Upper lobe of left lung (tissue), 6 donors: Measurements from ENCODE around the gene TMEM178A. TPM values are rescaled to one million over a fixed set of nuclear protein-coding genes. Genes with fewer than 3 reads are reported as not detected.

Experiments used
- ATAC-seq, 2 donors: fragments of 200-7000 bp; cut with Tn5 transposase; one replicate each; pipeline ENCODE4 v1.9.1; 2022; ENCODE audit warnings: mild to moderate bottlenecking in 2 of 2, moderate library complexity in 2 of 2; ENCODE audit not compliant: low FRiP score in 2 of 2
- DNase-seq, 2 donors: peaks; one replicate each; pipeline ENCODE4 v3.0.0-alpha.2; 2019 to 2020
- H3K27ac ChIP-seq, 4 donors: fragments of 200-600 bp; sonication (generic); one replicate each; pipeline ENCODE4 v1.5.1; 2016 to 2019
- H3K27me3 ChIP-seq, 4 donors: fragments of 200-600 bp; sonication (generic); one replicate each; pipeline ENCODE4 v1.5.1; 2017 to 2019
- H3K36me3 ChIP-seq, 4 donors: fragments of 200-600 bp; sonication (generic); one replicate each; pipeline ENCODE4 v1.5.1; 2016 to 2019
- H3K4me1 ChIP-seq, 4 donors: fragments of 200-600 bp; sonication (generic); one replicate each; pipeline ENCODE4 v1.5.1; 2018 to 2019
- H3K4me3 ChIP-seq, 4 donors: fragments of 200-600 bp; sonication (generic); one replicate each; pipeline ENCODE4 v1.5.1; 2017 to 2019; ENCODE audit warnings: mild to moderate bottlenecking in 2 of 4, moderate library complexity in 1 of 4
- H3K9me3 ChIP-seq, 4 donors: fragments of 200-600 bp; sonication (generic); one replicate each; pipeline ENCODE4 v1.5.1; 2018 to 2019
- EP300 ChIP-seq, 4 donors: sonication (generic); formaldehyde crosslinking; IDR thresholded peaks; one replicate each; pipeline ENCODE4 v1.5.1; 2017; ENCODE audit warnings: antibody characterized with exemption in 4 of 4, control low read depth in 2 of 4
- POLR2A ChIP-seq, 4 donors: fragments of 450-650 bp; IDR thresholded peaks; one replicate each; pipeline ENCODE4 v1.5.1; 2016 to 2017; ENCODE audit warnings: antibody characterized with exemption in 4 of 4, mild to moderate bottlenecking in 2 of 4
- POLR2AphosphoS5 ChIP-seq, 2 donors: sonication (generic); formaldehyde crosslinking; IDR thresholded peaks; one replicate each; pipeline ENCODE4 v1.5.1; 2017; ENCODE audit warnings: antibody characterized with exemption in 2 of 2
- WGBS, 2 donors: methylation state at CpG; one replicate each; pipeline ENCODE4 v1.1.5; 2017 to 2018; 5-methylcytosine and 5-hydroxymethylcytosine counted together
- total RNA-seq, 6 donors: library from RNA; depleted of rRNA in 4 of 6; stranded (reverse); fragments of >200 nt in 4 of 6; gene quantifications; one replicate each; pipeline versions ENCODE4 v1.1.0 to v1.2.1, GENCODE V29; 2016 to 2021
- TF ChIP-seq, protein P1 (sequence below), 6 experiments: fragments of 450-650 bp in 4 of 6; fragments of 200-600 bp in 2 of 6; sonication (generic) in 2 of 6; IDR thresholded peaks; one replicate each; pipeline ENCODE4 v1.5.1; 2016 to 2019; ENCODE audit warnings: antibody characterized with exemption in 6 of 6
- donor health status: DM: no; HTN: no; CAD: no; lungs with moderate emphysema.
- donor health status: DM: no; HTN: yes; CAD: no; lungs with severe emphysema.

TMEM178A gene
- total RNA-seq, 6 donors from 2014 or later: 1.7 to 10.5 (median 4.7) TPM

DNA sequence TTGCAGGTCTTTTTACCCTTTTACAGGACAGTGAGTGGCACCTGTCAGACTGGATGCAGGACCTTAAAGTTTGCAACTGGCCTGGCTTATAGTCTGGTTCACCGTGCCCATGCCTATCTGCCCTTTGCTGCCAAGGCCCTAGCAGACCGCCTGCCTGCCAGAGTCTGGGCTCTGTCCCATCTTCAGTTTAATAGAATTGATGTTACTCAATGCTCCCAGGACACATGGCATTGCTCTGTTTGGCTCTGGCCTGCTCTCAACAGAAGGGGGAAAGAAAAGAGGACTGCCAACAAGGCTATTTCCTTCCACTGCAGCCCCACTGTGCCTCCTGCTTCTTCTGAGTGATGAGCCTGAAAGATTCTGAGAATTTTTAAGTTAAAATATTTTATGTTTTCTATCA, 25.6 kb upstream of the TMEM178A start:
- Histone ChIP-seq H3K4me3 (no peak overlapping the region), H3K27me3 (no peaks in the 10 kb centered on the region), H3K36me3 (no peaks in the 10 kb centered on the region), H3K27ac (no peak overlapping the region), H3K4me1 (peaks cover 0 to 4% (median 2%) of the 10 kb centered on the region in 4 donors), H3K9me3 (no peaks in the 10 kb centered on the region)
- DNase-seq (no peak), ATAC-seq (peak in 1 of 2 donors; percentile 26)
- 75 to 100% methylated on average over 1 to 2 of the region's 2 CpGs for WGBS, 2 donors
- no peak for TF ChIP-seq EP300 (IDR thresholded peaks at IDR 0.05)

DNA sequence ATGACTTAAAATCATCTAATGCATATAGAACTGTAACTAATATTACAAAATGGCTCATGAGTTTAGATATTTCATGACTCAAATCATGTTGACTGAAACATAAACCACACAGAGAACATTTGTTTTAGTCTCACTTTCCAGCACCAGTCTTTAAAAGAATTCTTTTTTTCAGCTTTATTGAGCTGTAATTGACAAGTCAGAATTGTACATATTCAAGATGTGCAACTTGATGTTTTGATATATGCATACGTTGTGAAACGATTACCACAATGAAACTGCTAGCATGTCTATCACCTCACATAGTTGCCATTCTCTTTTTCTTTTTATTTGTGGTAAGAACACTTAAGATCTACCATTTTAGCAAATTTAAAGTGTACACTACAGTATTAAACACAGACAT, 25.0 kb upstream of the TMEM178A start:
- ATAC-seq (no peak), DNase-seq (no peak)
- H3K4me1 ChIP-seq: peaks cover 0 to 4% (median 2%) of the 10 kb centered on the region in 4 donors
- TF ChIP-seq, protein P1, sequence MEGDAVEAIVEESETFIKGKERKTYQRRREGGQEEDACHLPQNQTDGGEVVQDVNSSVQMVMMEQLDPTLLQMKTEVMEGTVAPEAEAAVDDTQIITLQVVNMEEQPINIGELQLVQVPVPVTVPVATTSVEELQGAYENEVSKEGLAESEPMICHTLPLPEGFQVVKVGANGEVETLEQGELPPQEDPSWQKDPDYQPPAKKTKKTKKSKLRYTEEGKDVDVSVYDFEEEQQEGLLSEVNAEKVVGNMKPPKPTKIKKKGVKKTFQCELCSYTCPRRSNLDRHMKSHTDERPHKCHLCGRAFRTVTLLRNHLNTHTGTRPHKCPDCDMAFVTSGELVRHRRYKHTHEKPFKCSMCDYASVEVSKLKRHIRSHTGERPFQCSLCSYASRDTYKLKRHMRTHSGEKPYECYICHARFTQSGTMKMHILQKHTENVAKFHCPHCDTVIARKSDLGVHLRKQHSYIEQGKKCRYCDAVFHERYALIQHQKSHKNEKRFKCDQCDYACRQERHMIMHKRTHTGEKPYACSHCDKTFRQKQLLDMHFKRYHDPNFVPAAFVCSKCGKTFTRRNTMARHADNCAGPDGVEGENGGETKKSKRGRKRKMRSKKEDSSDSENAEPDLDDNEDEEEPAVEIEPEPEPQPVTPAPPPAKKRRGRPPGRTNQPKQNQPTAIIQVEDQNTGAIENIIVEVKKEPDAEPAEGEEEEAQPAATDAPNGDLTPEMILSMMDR (IDR thresholded peaks at IDR 0.05): no peak
- TF ChIP-seq POLR2AphosphoS5 (IDR thresholded peaks at IDR 0.05) (no peak), EP300 (IDR thresholded peaks at IDR 0.05) (no peak), POLR2A (IDR thresholded peaks at IDR 0.05) (no peak)
- no peaks in the 10 kb centered on the region for H3K27me3 ChIP-seq
- WGBS, 2 donors: 81 to 96% methylated on average over 2 of the region's 2 CpGs
- H3K36me3 ChIP-seq: no peaks in the 10 kb centered on the region
- no peak overlapping the region for H3K4me3 ChIP-seq
- no peak overlapping the region for H3K27ac ChIP-seq
- no peaks in the 10 kb centered on the region for H3K9me3 ChIP-seq

DNA sequence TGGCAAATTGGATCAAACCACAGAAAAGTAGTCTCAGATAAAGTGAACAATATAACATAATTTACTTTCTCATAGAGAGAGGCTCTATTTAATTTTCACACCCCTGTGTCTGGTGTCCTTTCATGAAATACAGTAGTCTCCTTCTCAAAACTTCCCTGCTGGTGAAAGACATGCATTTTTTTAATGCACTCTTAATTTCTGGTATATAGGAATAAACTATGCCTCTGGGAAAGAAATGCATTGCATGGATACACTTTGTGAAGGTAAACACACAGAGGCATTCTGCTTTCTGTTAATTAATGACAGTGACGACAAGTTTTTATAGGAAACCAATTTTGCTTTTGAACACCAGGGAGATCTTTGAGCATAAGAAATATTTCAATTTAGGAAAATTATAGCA, 24.1 kb upstream of the TMEM178A start:
- no peak for ATAC-seq
- 89 to 95% methylated on average over 1 of the region's 1 CpG for WGBS, 2 donors
- Histone ChIP-seq H3K9me3 (no peaks in the 10 kb centered on the region), H3K4me1 (peaks cover 0 to 4% (median 2%) of the 10 kb centered on the region in 4 donors), H3K36me3 (no peaks in the 10 kb centered on the region), H3K27ac (no peak overlapping the region), H3K27me3 (no peaks in the 10 kb centered on the region), H3K4me3 (no peak overlapping the region)
- TF ChIP-seq EP300 (IDR thresholded peaks at IDR 0.05): no peak
- no peak for TF ChIP-seq POLR2AphosphoS5 (IDR thresholded peaks at IDR 0.05)
- TF ChIP-seq, protein P1 (IDR thresholded peaks at IDR 0.05): no peak
- TF ChIP-seq POLR2A (IDR thresholded peaks at IDR 0.05): no peak
- DNase-seq: no peak

DNA sequence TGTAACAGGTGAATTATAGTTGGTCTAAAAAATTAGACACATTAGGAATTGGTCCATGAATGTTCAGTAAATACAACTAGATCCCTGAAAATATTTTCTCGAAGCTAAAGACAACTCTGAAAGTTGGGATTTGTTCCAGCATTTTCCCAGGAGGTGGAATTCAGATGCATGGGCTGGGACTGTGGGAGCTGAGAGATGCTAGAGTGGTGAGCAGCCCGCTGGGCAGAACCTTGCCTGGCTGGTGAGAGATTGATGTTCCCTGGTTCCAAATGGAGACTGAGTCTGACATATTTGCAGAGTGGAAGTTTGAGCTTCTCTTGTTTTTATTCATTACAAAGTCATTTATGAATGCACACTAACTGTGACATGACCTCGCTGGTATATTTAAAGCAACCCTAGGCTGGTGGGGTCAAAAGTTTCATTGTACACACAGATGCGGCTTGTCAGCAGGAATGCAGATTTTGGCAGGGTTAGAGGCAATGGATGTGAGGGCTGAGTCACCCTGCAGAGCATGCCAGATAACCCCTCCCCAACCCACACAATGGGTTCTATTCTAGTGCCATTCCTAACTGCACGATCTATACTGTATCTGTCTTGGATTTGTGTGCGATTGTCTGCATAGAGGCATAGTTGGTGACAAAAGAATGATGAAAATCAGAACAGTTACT, 23.5 kb upstream of the TMEM178A start:
- DNase-seq (no peak), ATAC-seq (no peak)
- Histone ChIP-seq H3K4me3 (no peak overlapping the region), H3K4me1 (peaks cover 0 to 4% (median 2%) of the 10 kb centered on the region in 4 donors), H3K9me3 (no peaks in the 10 kb centered on the region), H3K27ac (no peak overlapping the region), H3K36me3 (no peaks in the 10 kb centered on the region), H3K27me3 (no peaks in the 10 kb centered on the region)
- TF ChIP-seq POLR2AphosphoS5 (IDR thresholded peaks at IDR 0.05) (no peak), EP300 (IDR thresholded peaks at IDR 0.05) (no peak), POLR2A (IDR thresholded peaks at IDR 0.05) (no peak)
- TF ChIP-seq, protein P1 (IDR thresholded peaks at IDR 0.05): no peak
- WGBS, 2 donors: 56 to 63% methylated on average over 6 of the region's 6 CpGs

DNA sequence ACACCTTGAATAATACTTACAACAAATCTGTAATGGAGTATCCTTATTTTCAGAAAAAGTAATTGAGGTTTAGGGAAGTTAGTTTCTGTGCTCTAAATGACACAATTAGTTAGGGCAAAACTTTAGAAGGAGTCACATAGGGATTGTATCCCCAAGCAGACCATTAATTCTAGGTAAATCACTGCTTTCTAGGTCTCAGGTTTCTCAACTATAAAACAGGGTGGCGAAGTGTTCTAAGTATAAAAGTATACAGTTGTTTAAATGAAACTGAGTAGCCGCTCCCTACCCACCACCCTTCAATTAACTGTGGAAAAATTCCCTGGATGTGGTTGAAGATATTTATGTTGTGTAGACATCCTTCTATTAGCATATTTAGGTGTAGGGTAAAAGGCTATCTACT, 19.9 kb upstream of the TMEM178A start:
- Histone ChIP-seq H3K9me3 (no peaks in the 10 kb centered on the region), H3K27me3 (no peaks in the 10 kb centered on the region), H3K36me3 (no peaks in the 10 kb centered on the region), H3K4me3 (no peak overlapping the region), H3K4me1 (peaks cover 0 to 4% (median 2%) of the 10 kb centered on the region in 4 donors), H3K27ac (no peak overlapping the region)
- 88 to 94% methylated on average over 2 of the region's 2 CpGs for WGBS, 2 donors
- no peak for TF ChIP-seq EP300 (IDR thresholded peaks at IDR 0.05)
- no peak for TF ChIP-seq POLR2AphosphoS5 (IDR thresholded peaks at IDR 0.05)
- TF ChIP-seq, protein P1 (IDR thresholded peaks at IDR 0.05): no peak
- TF ChIP-seq POLR2A (IDR thresholded peaks at IDR 0.05): no peak
- ATAC-seq (no peak), DNase-seq (no peak)
